IMR-90 (cell line): ENCODE measurements around the gene PDE8B. TPM values are rescaled to one million over a fixed set of nuclear protein-coding genes. Genes with fewer than 3 reads are reported as not detected.

Experiments used
- ATAC-seq: fragments of 200-7000 bp; cut with Tn5 transposase; 2 replicates; pipeline ENCODE4 v1.9.1; 2020; ENCODE audit warnings: low read depth, mild to moderate bottlenecking, moderate library complexity
- Bru-seq: library from RNA; stranded (reverse); fragments of 400-500 nt; gene quantifications from one replicate; lab custom pipeline; 2021; lab: Mats Ljungman, UMichigan
- BruChase-seq, 2 experiments: library from RNA; stranded (reverse); fragments of 400-500 nt; gene quantifications; one replicate each; lab custom pipeline; 2021; lab: Mats Ljungman, UMichigan
- BruUV-seq: library from RNA; stranded (reverse); fragments of 400-500 nt; replicated peaks from 2 replicates; lab custom pipeline; 2021; lab: Mats Ljungman, UMichigan
- CTCF ChIA-PET: fragments of 300-600 bp; formaldehyde crosslinking; extraction: SDS; loops from one replicate; lab custom pipeline; 2021; ENCODE audit warnings: antibody characterized with exemption; lab: Yijun Ruan, JAX
- POLR2A ChIA-PET: fragments of 300-600 bp; sonication (Branson Sonifier 250); formaldehyde crosslinking; loops from one replicate; lab custom pipeline; 2022; ENCODE audit warnings: antibody characterized with exemption; ENCODE audit not compliant: unreplicated experiment; lab: Charles Lee
- DNase-seq: peaks from one replicate; pipeline ENCODE4 v3.0.0; 2013
- H2AFZ ChIP-seq: replicated peaks from 2 replicates; pipeline ENCODE3; 2013; ENCODE audit warnings: low read length, mild to moderate bottlenecking; ENCODE audit not compliant: poor library complexity
- H2AK5ac ChIP-seq: 2 replicates; pipeline ENCODE4 v1.6.1; 2013; ENCODE audit warnings: low read depth, low read length, inconsistent platforms
- H2AK9ac ChIP-seq: replicated peaks from 2 replicates; pipeline ENCODE3; 2013; ENCODE audit warnings: mild to moderate bottlenecking, low read depth, low read length, moderate library complexity; ENCODE audit not compliant: poor library complexity
- H2BK120ac ChIP-seq: 2 replicates; pipeline ENCODE4 v1.6.1; 2013; ENCODE audit warnings: low read depth, low read length, inconsistent platforms
- H2BK15ac ChIP-seq: 3 replicates; pipeline ENCODE4 v1.6.1; 2013; ENCODE audit warnings: low read depth, low read length, inconsistent platforms
- H2BK20ac ChIP-seq: 2 replicates; pipeline ENCODE4 v1.6.1; 2013; ENCODE audit warnings: low read depth, mild to moderate bottlenecking, inconsistent platforms, low read length, moderate library complexity
- H2BK5ac ChIP-seq: 2 replicates; pipeline ENCODE4 v1.6.1; 2013; ENCODE audit warnings: mild to moderate bottlenecking, low read depth, low read length, inconsistent platforms; ENCODE audit not compliant: poor library complexity, severe bottlenecking
- H3K14ac ChIP-seq: replicated peaks from 2 replicates; pipeline ENCODE4 v1.6.1; 2013; ENCODE audit warnings: low read depth, low read length, inconsistent platforms
- H3K18ac ChIP-seq: 2 replicates; pipeline ENCODE4 v1.6.1; 2013; ENCODE audit warnings: low read depth, low read length, control low read depth
- H3K23ac ChIP-seq: 2 replicates; pipeline ENCODE4 v1.6.1; 2013; ENCODE audit warnings: low read depth, low read length, inconsistent platforms
- H3K27ac ChIP-seq: 2 replicates; pipeline ENCODE4 v1.5.1; 2013; ENCODE audit warnings: mild to moderate bottlenecking, control low read depth, low read length; ENCODE audit not compliant: insufficient read depth
- H3K27me3 ChIP-seq: 2 replicates; pipeline ENCODE4 v1.6.1; 2013; ENCODE audit warnings: low read length; ENCODE audit not compliant: control insufficient read depth, insufficient read depth
- H3K36me3 ChIP-seq: 2 replicates; pipeline ENCODE4 v1.6.1; 2013; ENCODE audit warnings: low read length, mixed read lengths; ENCODE audit not compliant: control insufficient read depth, insufficient read depth
- H3K4ac ChIP-seq: 2 replicates; pipeline ENCODE4 v1.6.1; 2013; ENCODE audit warnings: low read depth, low read length, inconsistent platforms
- H3K4me1 ChIP-seq: 2 replicates; pipeline ENCODE4 v1.6.1; 2013; ENCODE audit warnings: low read length, mixed read lengths; ENCODE audit not compliant: control insufficient read depth, insufficient read depth
- H3K4me2 ChIP-seq: 2 replicates; pipeline ENCODE4 v1.6.1; 2013; ENCODE audit warnings: low read depth, mild to moderate bottlenecking, control low read depth, low read length, moderate library complexity
- H3K4me3 ChIP-seq: 2 replicates; pipeline ENCODE4 v1.5.1; 2013; ENCODE audit warnings: low read depth, mild to moderate bottlenecking, control low read depth, low read length, moderate library complexity; ENCODE audit not compliant: insufficient read depth
- H3K56ac ChIP-seq: 2 replicates; pipeline ENCODE4 v1.6.1; 2013; ENCODE audit warnings: low read length, inconsistent platforms; ENCODE audit not compliant: insufficient read depth; ENCODE audit errors: extremely low read depth
- H3K79me1 ChIP-seq, 2 experiments: 2 replicates each; pipeline ENCODE4 v1.6.1; 2013; ENCODE audit warnings: low read length in 2 of 2, inconsistent platforms in 1 of 2, low read depth in 1 of 2
- H3K9ac ChIP-seq: 2 replicates; pipeline ENCODE4 v1.6.1; 2013; ENCODE audit warnings: low read depth, low read length, control low read depth
- H3K9me1 ChIP-seq: 2 replicates; pipeline ENCODE4 v1.6.1; 2013; ENCODE audit warnings: low read length, inconsistent platforms; ENCODE audit not compliant: insufficient read depth
- H3K9me3 ChIP-seq: 2 replicates; pipeline ENCODE4 v1.6.1; 2013; ENCODE audit warnings: low read length; ENCODE audit not compliant: control insufficient read depth, insufficient read depth
- H4K20me1 ChIP-seq: 2 replicates; pipeline ENCODE4 v1.6.1; 2013; ENCODE audit warnings: low read length, inconsistent platforms; ENCODE audit not compliant: insufficient read depth
- H4K5ac ChIP-seq: 2 replicates; pipeline ENCODE4 v1.6.1; 2013; ENCODE audit warnings: mild to moderate bottlenecking, low read depth, low read length, control low read depth
- H4K8ac ChIP-seq, 2 experiments: 2 replicates each; pipeline ENCODE4 v1.6.1; 2013; ENCODE audit warnings: low read depth in 2 of 2, low read length in 2 of 2, control low read depth in 1 of 2, inconsistent platforms in 1 of 2
- H4K91ac ChIP-seq: 2 replicates; pipeline ENCODE4 v1.6.1; 2013; ENCODE audit warnings: low read depth, low read length, inconsistent platforms; ENCODE audit not compliant: insufficient read depth
- BHLHE40 ChIP-seq: fragments of 150-350 bp; IDR thresholded peaks from 2 replicates; pipeline ENCODE4 v1.6.1; 2016; ENCODE audit warnings: mild to moderate bottlenecking, low read depth, low read length
- CHD1 ChIP-seq: IDR thresholded peaks from 2 replicates; pipeline ENCODE4 v1.6.1; 2012; ENCODE audit warnings: low read depth, low read length, improper control_type of control experiment
- MAFK ChIP-seq: IDR thresholded peaks from 2 replicates; pipeline ENCODE4 v1.6.1; 2012; ENCODE audit warnings: low read depth, low read length, improper control_type of control experiment
- MAZ ChIP-seq: IDR thresholded peaks from 2 replicates; pipeline ENCODE4 v1.6.1; 2012; ENCODE audit warnings: low read depth, mild to moderate bottlenecking, low read length, improper control_type of control experiment, moderate library complexity, borderline replicate concordance
- NFE2L2 ChIP-seq: fragments of 150-350 bp; IDR thresholded peaks from 2 replicates; pipeline ENCODE4 v1.6.1; 2016; ENCODE audit warnings: low read depth, mild to moderate bottlenecking, low read length
- RAD21 ChIP-seq: IDR thresholded peaks from 2 replicates; pipeline ENCODE4 v1.6.1; 2012; ENCODE audit warnings: low read length, improper control_type of control experiment
- RCOR1 ChIP-seq: IDR thresholded peaks from 2 replicates; pipeline ENCODE4 v1.6.1; 2012; ENCODE audit warnings: mild to moderate bottlenecking, low read length, improper control_type of control experiment; ENCODE audit not compliant: insufficient replicate concordance
- SMC3 ChIP-seq: fragments of 150-350 bp; IDR thresholded peaks from 2 replicates; pipeline ENCODE4 v1.6.1; 2016; ENCODE audit warnings: low read depth, mild to moderate bottlenecking, antibody characterized with exemption, low read length, moderate library complexity
- WGBS, 2 experiments: methylation state at CpG; one replicate each; pipeline versions ENCODE4 v1.1.5 to v1.1.7; 2013; ENCODE audit warnings: missing lambda C conversion rate in 2 of 2; ENCODE audit not compliant: insufficient read length in 1 of 2; ENCODE audit errors: extremely low coverage in 2 of 2; 5-methylcytosine and 5-hydroxymethylcytosine counted together
- dilution Hi-C: fragments of 300-500 bp; cut with HindIII; formaldehyde crosslinking; loops from one replicate; pipeline ENCODE4 v1.14.3; 2018; ENCODE audit warnings: low sequenced_read_pairs; ENCODE audit not compliant: unreplicated experiment
- in situ Hi-C: fragments of 300-500 bp; cut with MboI; formaldehyde crosslinking; loops from 3 replicates; pipeline ENCODE4 v1.14.3; 2019; ENCODE audit warnings: low sequenced_read_pairs, inconsistent platforms, mixed read lengths
- intact Hi-C: fragments of 100-400 bp; cut with micrococcal nuclease; formaldehyde crosslinking; loops from 2 replicates; pipeline ENCODE4 v1.10.0; 2022
- long read RNA-seq: library from polyadenylated mRNA; unstranded; transcript quantifications from one replicate; pipeline ENCODE4 v2.0.0, GENCODE V29; 2021; ENCODE audit not compliant: unreplicated experiment
- polyA plus RNA-seq, 3 experiments: library from polyadenylated mRNA; depleted of rRNA; stranded (reverse); fragments of >200 nt; gene quantifications; 2 replicates each; pipeline ENCODE4 v1.2.3, GENCODE V29; 2012; ENCODE audit warnings: low replicate concordance in 1 of 3
- total RNA-seq: library from RNA; depleted of rRNA; stranded (reverse); fragments of >200 nt; gene quantifications from 2 replicates; pipeline ENCODE4 v1.2.3, GENCODE V29; 2012; rRNA removed
- TF ChIP-seq, protein P1 (sequence below): fragments of 150-350 bp; IDR thresholded peaks from 2 replicates; pipeline ENCODE4 v1.6.1; 2016; ENCODE audit warnings: low read depth, mild to moderate bottlenecking, low read length, moderate library complexity, borderline replicate concordance
- TF ChIP-seq, protein P2 (sequence below): fragments of 150-350 bp; IDR thresholded peaks from 2 replicates; pipeline ENCODE4 v1.6.1; 2017; ENCODE audit warnings: mild to moderate bottlenecking, antibody characterized with exemption, low read length, low read depth

The PDE8B gene, protein sequence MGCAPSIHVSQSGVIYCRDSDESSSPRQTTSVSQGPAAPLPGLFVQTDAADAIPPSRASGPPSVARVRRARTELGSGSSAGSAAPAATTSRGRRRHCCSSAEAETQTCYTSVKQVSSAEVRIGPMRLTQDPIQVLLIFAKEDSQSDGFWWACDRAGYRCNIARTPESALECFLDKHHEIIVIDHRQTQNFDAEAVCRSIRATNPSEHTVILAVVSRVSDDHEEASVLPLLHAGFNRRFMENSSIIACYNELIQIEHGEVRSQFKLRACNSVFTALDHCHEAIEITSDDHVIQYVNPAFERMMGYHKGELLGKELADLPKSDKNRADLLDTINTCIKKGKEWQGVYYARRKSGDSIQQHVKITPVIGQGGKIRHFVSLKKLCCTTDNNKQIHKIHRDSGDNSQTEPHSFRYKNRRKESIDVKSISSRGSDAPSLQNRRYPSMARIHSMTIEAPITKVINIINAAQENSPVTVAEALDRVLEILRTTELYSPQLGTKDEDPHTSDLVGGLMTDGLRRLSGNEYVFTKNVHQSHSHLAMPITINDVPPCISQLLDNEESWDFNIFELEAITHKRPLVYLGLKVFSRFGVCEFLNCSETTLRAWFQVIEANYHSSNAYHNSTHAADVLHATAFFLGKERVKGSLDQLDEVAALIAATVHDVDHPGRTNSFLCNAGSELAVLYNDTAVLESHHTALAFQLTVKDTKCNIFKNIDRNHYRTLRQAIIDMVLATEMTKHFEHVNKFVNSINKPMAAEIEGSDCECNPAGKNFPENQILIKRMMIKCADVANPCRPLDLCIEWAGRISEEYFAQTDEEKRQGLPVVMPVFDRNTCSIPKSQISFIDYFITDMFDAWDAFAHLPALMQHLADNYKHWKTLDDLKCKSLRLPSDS
- total RNA-seq (under 0.01 TPM in 2 replicates), polyA plus RNA-seq (2012; rRNA removed) (0.03 TPM in 1 of 2 replicates, not detected in the other), Bru-seq, nascent RNA (percentile 13 among the genes with signal in this experiment), BruChase-seq, experiment 1, labeled RNA remaining after a 6-hour chase (percentile 18 among the genes with signal in this experiment), BruChase-seq, experiment 2, labeled RNA remaining after a 2-hour chase (not detected)
- polyA plus RNA-seq (2012; cell fraction: cytosol; rRNA removed), result 0.03 TPM in 1 of 2 replicates, not detected in the other
- polyA plus RNA-seq (2012; cell fraction: nucleus; rRNA removed; ENCODE audit: low replicate concordance), result 0.07 and 0.25 TPM in 2 replicates
- long read RNA-seq, result 0 reads

DNA sequence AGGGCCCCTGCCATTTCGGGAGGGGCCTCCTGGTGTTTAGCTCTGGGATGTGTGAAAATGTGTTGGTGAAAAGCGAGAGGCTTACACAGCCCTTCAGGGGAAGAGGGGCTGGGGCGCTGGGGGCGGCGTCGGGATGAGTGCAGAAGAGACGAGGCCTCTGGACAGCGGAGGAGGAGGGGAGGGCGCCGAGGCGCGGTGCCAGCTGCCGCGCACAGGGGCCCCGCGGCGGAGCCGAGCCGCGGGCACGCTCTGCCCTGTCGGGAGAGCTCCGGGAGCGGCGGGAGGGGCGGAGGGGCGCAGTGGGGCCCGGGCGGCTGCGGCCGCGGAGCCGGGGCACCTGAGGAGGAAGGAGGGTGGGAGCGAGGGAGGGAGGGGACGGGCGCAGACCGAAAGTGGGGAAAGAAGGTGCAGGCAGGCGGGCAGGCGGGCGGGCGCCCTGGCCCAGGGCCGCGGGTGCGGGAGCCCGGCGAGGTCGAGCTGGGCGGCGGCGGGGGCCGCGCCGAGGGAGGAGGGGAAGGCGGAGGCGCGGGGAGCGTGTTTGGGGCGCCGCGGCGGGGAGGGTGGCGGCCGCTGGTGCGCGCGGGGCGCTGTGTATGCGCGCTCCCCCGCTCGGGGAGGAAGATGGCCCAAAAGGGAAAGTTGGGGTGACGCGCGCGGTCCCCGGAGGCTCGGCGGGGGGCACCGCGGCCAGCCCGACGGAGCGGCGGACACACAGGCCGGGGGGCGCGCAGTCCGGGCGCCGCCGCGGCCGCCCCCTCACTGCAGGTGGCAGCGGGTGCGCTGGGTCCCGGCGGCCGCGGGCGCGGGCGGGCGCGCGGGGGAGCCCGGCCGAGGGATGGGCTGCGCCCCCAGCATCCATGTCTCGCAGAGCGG is at the start of gene PDE8B:
PDE8B (plus strand) TSS at position 590 of the 873 bp plus-strand sequence; CDS start at position 836, 246 bp downstream.
- DNase-seq (no peak), ATAC-seq (peak; percentile 55)
- Histone ChIP-seq H2BK120ac (no peak within 1 kb of the TSS), H3K36me3 (no peaks in the 10 kb centered on the region; the same call in 1 of the 2 replicates), H3K9me1 (no peaks in the 10 kb centered on the region), H3K23ac (peak within 1 kb of the TSS; percentile 34; the same call in 1 of the 2 replicates), H2AK5ac (no peak within 1 kb of the TSS), H4K5ac (no peak within 1 kb of the TSS), H4K8ac (no peak within 1 kb of the TSS), H3K4me2 (peak within 1 kb of the TSS; percentile 40), H3K4ac (no peak within 1 kb of the TSS; the same call in 1 of the 2 replicates), H3K18ac (no peak within 1 kb of the TSS), H4K91ac (no peak within 1 kb of the TSS), H4K20me1 (no peaks in the 10 kb centered on the region), H3K79me1 (no peaks in the 10 kb centered on the region), H3K27ac (no peak within 1 kb of the TSS), H3K9ac (no peak within 1 kb of the TSS), H2BK15ac (no peak within 1 kb of the TSS), H3K27me3 (peaks cover 70% of the 10 kb centered on the region), H2AK9ac (no peak within 1 kb of the TSS), H3K9me3 (peaks cover 4% of the 10 kb centered on the region; the same call in 1 of the 2 replicates), H3K14ac (no peak within 1 kb of the TSS), H3K56ac (no peak within 1 kb of the TSS), H3K4me1 (no peaks in the 10 kb centered on the region), H2BK5ac (no peak within 1 kb of the TSS), H2BK20ac (no peak within 1 kb of the TSS), H3K4me3 (peak within 1 kb of the TSS; percentile 51), H2AFZ (peak within 1 kb of the TSS; percentile 69)
- dilution Hi-C loops, result no loop called here
- CTCF ChIA-PET, result no interaction called here
- 2% methylated on average over 50 of the region's 110 CpGs; no CpG with 5 or more reads in 1 of the 2 experiments for WGBS, 2 experiments
- intact Hi-C loops, result no loop called here
- POLR2A ChIA-PET, result no interaction called here
- in situ Hi-C loops, result no loop called here
- no TSS peak for BruUV-seq
- TF ChIP-seq RCOR1, result no peak
- TF ChIP-seq NFE2L2, result no peak
- no peak for TF ChIP-seq BHLHE40
- TF ChIP-seq, protein P1, sequence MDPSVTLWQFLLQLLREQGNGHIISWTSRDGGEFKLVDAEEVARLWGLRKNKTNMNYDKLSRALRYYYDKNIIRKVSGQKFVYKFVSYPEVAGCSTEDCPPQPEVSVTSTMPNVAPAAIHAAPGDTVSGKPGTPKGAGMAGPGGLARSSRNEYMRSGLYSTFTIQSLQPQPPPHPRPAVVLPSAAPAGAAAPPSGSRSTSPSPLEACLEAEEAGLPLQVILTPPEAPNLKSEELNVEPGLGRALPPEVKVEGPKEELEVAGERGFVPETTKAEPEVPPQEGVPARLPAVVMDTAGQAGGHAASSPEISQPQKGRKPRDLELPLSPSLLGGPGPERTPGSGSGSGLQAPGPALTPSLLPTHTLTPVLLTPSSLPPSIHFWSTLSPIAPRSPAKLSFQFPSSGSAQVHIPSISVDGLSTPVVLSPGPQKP, result no peak
- no peak for TF ChIP-seq MAZ
- TF ChIP-seq, protein P2, sequence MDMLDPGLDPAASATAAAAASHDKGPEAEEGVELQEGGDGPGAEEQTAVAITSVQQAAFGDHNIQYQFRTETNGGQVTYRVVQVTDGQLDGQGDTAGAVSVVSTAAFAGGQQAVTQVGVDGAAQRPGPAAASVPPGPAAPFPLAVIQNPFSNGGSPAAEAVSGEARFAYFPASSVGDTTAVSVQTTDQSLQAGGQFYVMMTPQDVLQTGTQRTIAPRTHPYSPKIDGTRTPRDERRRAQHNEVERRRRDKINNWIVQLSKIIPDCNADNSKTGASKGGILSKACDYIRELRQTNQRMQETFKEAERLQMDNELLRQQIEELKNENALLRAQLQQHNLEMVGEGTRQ, result no peak
- TF ChIP-seq CHD1, result no peak
- no peak for TF ChIP-seq RAD21
- TF ChIP-seq SMC3, result no peak
- TF ChIP-seq MAFK, result no peak
